ENCODE data around the gene ZNF410.
"Not testable (repeated sequence)": the region's sequence is repeated elsewhere in the genome, so short reads cannot be mapped to it uniquely, and the experiment has no call there.

DNA sequence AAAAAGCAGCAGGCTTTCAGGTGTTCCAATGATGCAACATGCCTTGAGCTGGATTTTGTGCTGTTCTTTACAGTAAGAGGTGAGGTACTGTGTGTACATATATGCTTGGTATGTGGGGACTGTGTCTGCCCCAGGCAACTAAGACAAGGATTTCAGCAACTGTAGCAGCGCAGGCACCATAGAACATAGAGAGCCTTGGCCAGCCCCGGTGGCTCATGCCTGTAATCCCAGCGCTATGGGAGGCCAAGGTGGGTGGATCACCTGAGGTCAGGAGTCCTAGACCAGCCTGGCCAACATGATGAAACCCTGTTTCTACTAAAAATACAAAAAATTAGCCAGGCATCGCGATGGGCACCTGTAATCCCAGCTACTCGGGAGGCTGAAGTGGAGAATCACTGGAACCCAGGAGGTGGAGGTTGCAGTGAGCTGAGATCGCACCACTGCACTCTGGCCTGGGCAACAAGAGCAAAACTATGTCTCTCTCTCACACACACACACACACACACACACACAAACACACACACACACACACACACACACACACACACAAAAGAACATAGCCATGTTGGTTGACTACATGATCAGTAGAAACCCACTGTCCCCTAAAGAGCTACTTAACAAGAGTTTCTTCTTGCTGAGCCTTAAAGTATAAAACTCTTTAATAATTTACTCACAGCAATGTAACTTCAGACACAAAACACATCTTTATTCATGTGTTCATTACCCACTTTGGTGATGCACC, 48.2 kb upstream of the ZNF410 start:
- not testable (repeated sequence) for TF ChIP-seq CTCF (IDR thresholded peaks at IDR 0.05; ENCODE audit: insufficient read depth, low read length, poor library complexity, severe bottlenecking); EZH2phosphoT487 (conservative IDR thresholded peaks at IDR 0.05; ENCODE audit: low read length)

Data from SU-DHL-6 (cell line).